OCI-LY3 (cell line): ENCODE data around the gene MYL11.

Source experiments
- CTCF ChIP-seq: fragments of 200-600, 300-600 bp; sonication (generic); IDR thresholded peaks from 2 replicates; pipeline ENCODE4 v1.5.1; 2014; ENCODE audit warnings: antibody characterized with exemption, low read length, low read depth
- EZH2phosphoT487 ChIP-seq: fragments of 200-600 bp; shearing (Covaris generic); IDR thresholded peaks from 2 replicates; pipeline ENCODE4 v1.6.1; 2018; ENCODE audit warnings: antibody characterized with exemption, mixed run types, low read depth

GRCh38 chr16:30409125-30410060, 34.8 kb downstream of the MYL11 start:
- peak; percentile 89 for TF ChIP-seq CTCF
- TF ChIP-seq EZH2phosphoT487, result no peak
